NB4 (cell line): ENCODE data around the gene LEKR1.

Experiments
- DNase-seq: peaks from one replicate; pipeline ENCODE4 v3.0.0; 2010; ENCODE audit warnings: low read depth
- H3K4me3 ChIP-seq: one replicate; pipeline ENCODE4 v1.5.1; 2011; ENCODE audit warnings: mild to moderate bottlenecking, low read depth, low read length, moderate library complexity
- MYC ChIP-seq: IDR thresholded peaks from 2 replicates; pipeline ENCODE4 v1.6.1; 2011; ENCODE audit warnings: low read depth, low read length
- POLR2A ChIP-seq: IDR thresholded peaks from 2 replicates; pipeline ENCODE4 v1.6.1; 2011; ENCODE audit warnings: mild to moderate bottlenecking; ENCODE audit not compliant: insufficient read length; ENCODE audit errors: extremely low read depth
- TF ChIP-seq, protein P1 (sequence below): IDR thresholded peaks from 2 replicates; pipeline ENCODE4 v1.6.1; 2011; ENCODE audit warnings: low read depth, low read length
- TF ChIP-seq, protein P2 (sequence below): IDR thresholded peaks from one replicate; pipeline ENCODE4 v1.5.1; 2012; ENCODE audit warnings: low read depth, low read length

Gene LEKR1

DNA sequence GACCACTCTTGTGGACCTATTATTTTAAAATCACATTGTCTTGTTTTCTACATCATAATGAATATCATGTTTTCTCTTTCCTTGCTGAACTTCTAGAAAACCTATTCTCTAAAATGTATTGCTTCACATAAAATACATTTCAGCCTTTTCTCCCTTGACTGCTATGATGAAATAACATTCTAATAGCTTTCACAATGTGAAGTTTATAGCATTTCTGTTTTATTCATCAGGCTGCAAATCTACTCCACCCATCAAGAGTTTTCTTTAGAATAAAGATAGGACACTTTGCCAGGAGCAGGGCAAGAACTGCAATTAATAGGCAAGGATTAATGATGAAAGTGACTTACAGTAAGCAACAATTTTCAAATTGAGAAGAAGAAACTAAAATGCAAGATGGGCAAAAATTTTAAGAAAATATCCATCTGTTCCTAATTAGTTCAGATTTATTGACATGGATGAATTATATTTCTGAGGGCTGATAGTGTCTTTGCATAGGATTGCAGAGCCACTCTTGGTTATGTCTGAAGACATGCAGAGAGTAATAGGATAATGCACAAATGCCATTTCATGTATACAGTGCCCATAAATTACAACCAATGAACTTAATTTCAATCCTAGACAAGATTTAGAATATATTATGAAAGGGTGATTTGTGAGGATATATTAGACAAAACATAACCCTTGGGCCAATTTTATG lies 21.7 kb downstream of the LEKR1 start:
- TF ChIP-seq, protein P1, sequence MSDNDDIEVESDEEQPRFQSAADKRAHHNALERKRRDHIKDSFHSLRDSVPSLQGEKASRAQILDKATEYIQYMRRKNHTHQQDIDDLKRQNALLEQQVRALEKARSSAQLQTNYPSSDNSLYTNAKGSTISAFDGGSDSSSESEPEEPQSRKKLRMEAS = no peak
- no peak for TF ChIP-seq POLR2A
- TF ChIP-seq, protein P2, sequence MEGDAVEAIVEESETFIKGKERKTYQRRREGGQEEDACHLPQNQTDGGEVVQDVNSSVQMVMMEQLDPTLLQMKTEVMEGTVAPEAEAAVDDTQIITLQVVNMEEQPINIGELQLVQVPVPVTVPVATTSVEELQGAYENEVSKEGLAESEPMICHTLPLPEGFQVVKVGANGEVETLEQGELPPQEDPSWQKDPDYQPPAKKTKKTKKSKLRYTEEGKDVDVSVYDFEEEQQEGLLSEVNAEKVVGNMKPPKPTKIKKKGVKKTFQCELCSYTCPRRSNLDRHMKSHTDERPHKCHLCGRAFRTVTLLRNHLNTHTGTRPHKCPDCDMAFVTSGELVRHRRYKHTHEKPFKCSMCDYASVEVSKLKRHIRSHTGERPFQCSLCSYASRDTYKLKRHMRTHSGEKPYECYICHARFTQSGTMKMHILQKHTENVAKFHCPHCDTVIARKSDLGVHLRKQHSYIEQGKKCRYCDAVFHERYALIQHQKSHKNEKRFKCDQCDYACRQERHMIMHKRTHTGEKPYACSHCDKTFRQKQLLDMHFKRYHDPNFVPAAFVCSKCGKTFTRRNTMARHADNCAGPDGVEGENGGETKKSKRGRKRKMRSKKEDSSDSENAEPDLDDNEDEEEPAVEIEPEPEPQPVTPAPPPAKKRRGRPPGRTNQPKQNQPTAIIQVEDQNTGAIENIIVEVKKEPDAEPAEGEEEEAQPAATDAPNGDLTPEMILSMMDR = no peak
- no peak for TF ChIP-seq MYC
- DNase-seq = no peak
- H3K4me3 ChIP-seq = no peak overlapping the region

DNA sequence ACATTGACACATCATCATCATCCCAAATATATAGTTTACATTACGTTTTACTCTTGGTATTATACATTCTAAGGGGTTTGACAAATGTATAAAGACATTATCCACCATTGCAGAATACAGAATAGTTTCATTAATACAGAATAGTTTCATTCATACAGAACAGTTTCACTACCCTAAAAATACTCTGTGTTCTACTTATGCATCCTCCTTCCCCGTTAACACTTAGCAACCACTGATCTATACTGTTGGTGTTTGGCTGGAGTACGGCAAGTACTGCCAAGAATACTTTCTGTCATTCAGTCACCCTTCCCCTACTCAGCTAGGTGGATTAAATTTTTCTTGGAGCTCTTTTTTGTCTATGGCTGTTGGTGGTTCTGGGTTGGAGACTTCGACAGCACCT lies 33.4 kb downstream of the LEKR1 start:
- TF ChIP-seq, protein P2 = no peak
- TF ChIP-seq MYC (no peak), POLR2A (no peak)
- DNase-seq = no peak

DNA sequence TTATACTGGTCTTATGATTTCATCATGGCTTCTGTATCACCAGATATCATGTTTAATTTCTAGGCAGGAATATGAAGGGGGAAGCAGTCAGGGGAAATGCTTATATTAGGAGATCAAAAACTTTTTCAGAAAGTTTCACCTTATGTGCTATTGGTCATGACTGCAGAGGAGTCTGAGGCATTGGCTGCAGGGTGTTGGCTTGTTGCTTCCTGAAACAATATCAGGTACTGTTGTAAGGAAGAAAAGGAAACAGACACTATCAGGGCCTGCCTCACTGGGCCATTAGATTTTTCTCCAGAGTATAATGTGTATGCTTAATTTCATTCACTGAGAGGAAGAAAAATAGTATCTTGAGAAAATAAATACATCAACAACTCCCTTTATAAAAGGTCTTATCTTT lies 34.7 kb downstream of the LEKR1 start:
- TF ChIP-seq, protein P1 = no peak
- TF ChIP-seq, protein P2 = no peak
- TF ChIP-seq MYC = no peak
- TF ChIP-seq POLR2A = no peak
- no peak for DNase-seq

More for the DNA sequence above, 33.4 kb downstream of the LEKR1 start:
- H3K4me3 ChIP-seq = no peak overlapping the region

DNA sequence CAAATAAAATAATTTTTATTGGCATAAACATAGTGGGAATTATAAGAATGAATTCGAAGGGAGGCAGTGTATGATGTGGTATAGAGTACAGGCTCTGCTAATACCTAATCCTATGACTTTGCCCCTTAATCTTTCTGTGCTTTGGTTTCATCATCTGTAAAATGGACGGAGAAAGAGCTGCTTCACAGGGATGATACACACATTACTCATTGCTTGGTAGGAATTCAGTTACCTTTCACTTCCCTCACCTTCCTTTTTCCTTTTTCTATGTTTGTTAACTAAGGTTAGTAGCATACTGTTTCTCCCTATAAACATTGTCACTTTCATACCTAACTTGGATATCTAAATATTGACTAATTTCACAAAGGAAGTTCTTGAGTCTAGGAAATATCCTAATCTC lies 36.2 kb downstream of the LEKR1 start:
- no peak for DNase-seq
- TF ChIP-seq, protein P2 = no peak
- no peak for TF ChIP-seq POLR2A
- no peak overlapping the region for H3K4me3 ChIP-seq

More for the DNA sequence above, 34.7 kb downstream of the LEKR1 start:
- H3K4me3 ChIP-seq = no peak overlapping the region

DNA sequence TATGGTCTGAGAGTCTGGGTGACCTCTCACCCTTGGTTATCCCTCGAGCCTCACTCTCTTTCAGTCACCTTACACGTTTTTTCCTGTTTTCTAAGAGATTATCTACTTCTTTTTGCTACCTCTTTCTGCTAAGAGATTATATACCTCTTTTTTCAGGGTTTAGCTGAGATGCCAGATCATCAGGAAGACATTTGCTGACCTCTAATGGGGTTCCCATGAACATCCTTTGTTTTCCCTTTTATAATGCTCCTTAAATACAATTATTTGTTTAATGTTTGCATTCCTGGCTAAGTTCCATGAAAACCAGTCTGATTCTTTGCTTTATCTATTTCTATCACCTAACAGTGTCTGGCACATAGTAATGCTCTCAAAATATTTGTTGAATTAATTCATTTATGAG lies 39.6 kb downstream of the LEKR1 start:
- TF ChIP-seq, protein P1 = no peak
- TF ChIP-seq POLR2A (no peak), MYC (no peak)
- TF ChIP-seq, protein P2 = no peak
- no peak for DNase-seq
- no peak overlapping the region for H3K4me3 ChIP-seq

DNA sequence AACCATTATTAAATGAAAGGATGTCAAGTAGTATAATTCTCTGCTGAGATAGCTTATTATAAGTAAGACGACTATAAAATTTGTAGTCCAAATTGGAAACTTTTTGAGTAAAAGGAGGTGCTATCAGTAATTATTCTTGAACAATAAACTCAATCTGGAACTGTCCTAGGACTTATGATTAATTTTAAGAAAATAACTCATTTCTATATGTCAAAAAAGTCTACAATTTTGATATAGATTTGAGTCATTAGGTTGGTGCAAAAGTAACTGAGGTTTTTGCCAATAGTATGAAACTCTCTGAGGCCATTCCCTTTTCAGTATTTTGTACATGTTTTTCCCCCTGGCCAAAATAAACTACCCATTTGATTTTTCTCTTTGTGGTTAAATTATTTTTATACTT lies 41.0 kb downstream of the LEKR1 start:
- no peak for DNase-seq
- TF ChIP-seq MYC (no peak), POLR2A (no peak)
- TF ChIP-seq, protein P1 = no peak
- TF ChIP-seq, protein P2 = no peak
- no peak overlapping the region for H3K4me3 ChIP-seq
